GM10248 (cell line): ENCODE measurements around the gene CYFIP2.
A peak's percentile ranks its signal among the peaks of the same experiment; 100 is the strongest.

ENCODE experiments used
- CTCF ChIA-PET: fragments of 300-600 bp; sonication (Branson Sonifier 250); formaldehyde crosslinking; extraction: SDS; loops from one replicate; lab custom pipeline; 2021; ENCODE audit warnings: antibody characterized with exemption; lab: Yijun Ruan, JAX
- POLR2A ChIA-PET: fragments of 350-650 bp; sonication (Branson Sonifier 250); formaldehyde crosslinking; extraction: SDS; loops from one replicate; lab custom pipeline; 2020; ENCODE audit warnings: antibody characterized with exemption; lab: Yijun Ruan, JAX
- DNase-seq: peaks from one replicate; pipeline ENCODE4 v3.0.0; 2012; ENCODE audit errors: extremely low spot score
- CTCF ChIP-seq: IDR thresholded peaks from 2 replicates; pipeline ENCODE4 v1.5.1; 2012; ENCODE audit warnings: mild to moderate bottlenecking, low read depth; ENCODE audit errors: extremely low read depth, missing control alignments, control extremely low read depth

The CYFIP2 gene

GRCh38 chr5:157345067-157345466 lies 79.1 kb downstream of the CYFIP2 start:
- ChIA-PET CTCF (interaction anchor here (1.0 to 14.4 kb wide), 8 partner anchors 9 to 398 kb away, joined by 3 to 168 read pairs (median 9); partner anchors contain the start of gene LSM11), POLR2A (no interaction called here)
- DNase-seq = no peak
- TF ChIP-seq CTCF = no peak

- TF ChIP-seq CTCF = no peak
- CTCF ChIA-PET = interaction anchor here (1.0 to 14.4 kb wide), 7 partner anchors 9 to 398 kb away, joined by 3 to 168 read pairs (median 12); partner anchors contain the start of gene LSM11
- POLR2A ChIA-PET = no interaction called here
- DNase-seq = no peak
Observed at GRCh38 chr5:157345485-157345884, 79.6 kb downstream of the CYFIP2 start.

- DNase-seq = no peak
- ChIA-PET POLR2A (no interaction called here), CTCF (interaction anchor here (0.7 to 14.4 kb wide), 6 partner anchors 9 to 396 kb away, joined by 3 to 168 read pairs (median 6); partner anchors contain the start of gene LSM11)
- no peak for TF ChIP-seq CTCF
Observed at GRCh38 chr5:157347301-157348048, 81.6 kb downstream of the CYFIP2 start.

GRCh38 chr5:157348049-157348400 lies 82.1 kb downstream of the CYFIP2 start:
- no peak for DNase-seq
- ChIA-PET POLR2A (no interaction called here), CTCF (interaction anchor here (0.7 to 14.4 kb wide), 5 partner anchors 9 to 396 kb away, joined by 3 to 168 read pairs (median 5); partner anchors contain the start of gene LSM11)
- TF ChIP-seq CTCF = no peak

GRCh38 chr5:157350939-157351801 lies 85.2 kb downstream of the CYFIP2 start:
- POLR2A ChIA-PET = no interaction called here
- CTCF ChIA-PET = interaction anchor here (0.8 to 4.2 kb wide), 9 partner anchors 9 to 392 kb away, joined by 3 to 32 read pairs (median 5); partner anchors contain the start of gene LSM11
- no peak for TF ChIP-seq CTCF
- DNase-seq = peak; percentile 35

- no peak for TF ChIP-seq CTCF
- CTCF ChIA-PET = interaction anchor here (0.8 to 4.2 kb wide), 10 partner anchors 8 to 392 kb away, joined by 3 to 32 read pairs (median 4); partner anchors contain the start of gene LSM11
- POLR2A ChIA-PET = no interaction called here
- no peak for DNase-seq
Observed at GRCh38 chr5:157351802-157352092, 85.8 kb downstream of the CYFIP2 start.
